IMR-90 (cell line): ENCODE data around the gene SPP2. TPM values are rescaled to one million over a fixed set of nuclear protein-coding genes. Genes with fewer than 3 reads are reported as not detected.

Source experiments
- ATAC-seq: fragments of 200-7000 bp; cut with Tn5 transposase; 2 replicates; pipeline ENCODE4 v1.9.1; 2020; ENCODE audit warnings: low read depth, mild to moderate bottlenecking, moderate library complexity
- BruUV-seq: library from RNA; stranded (reverse); fragments of 400-500 nt; replicated peaks from 2 replicates; lab custom pipeline; 2021; lab: Mats Ljungman, UMichigan
- CTCF ChIA-PET: fragments of 300-600 bp; formaldehyde crosslinking; extraction: SDS; loops from one replicate; lab custom pipeline; 2021; ENCODE audit warnings: antibody characterized with exemption; lab: Yijun Ruan, JAX
- POLR2A ChIA-PET: fragments of 300-600 bp; sonication (Branson Sonifier 250); formaldehyde crosslinking; loops from one replicate; lab custom pipeline; 2022; ENCODE audit warnings: antibody characterized with exemption; ENCODE audit not compliant: unreplicated experiment; lab: Charles Lee
- DNase-seq: peaks from one replicate; pipeline ENCODE4 v3.0.0; 2013
- H2AFZ ChIP-seq: replicated peaks from 2 replicates; pipeline ENCODE3; 2013; ENCODE audit warnings: low read length, mild to moderate bottlenecking; ENCODE audit not compliant: poor library complexity
- H2AK5ac ChIP-seq: 2 replicates; pipeline ENCODE4 v1.6.1; 2013; ENCODE audit warnings: low read depth, low read length, inconsistent platforms
- H2AK9ac ChIP-seq: replicated peaks from 2 replicates; pipeline ENCODE3; 2013; ENCODE audit warnings: mild to moderate bottlenecking, low read depth, low read length, moderate library complexity; ENCODE audit not compliant: poor library complexity
- H2BK120ac ChIP-seq: 2 replicates; pipeline ENCODE4 v1.6.1; 2013; ENCODE audit warnings: low read depth, low read length, inconsistent platforms
- H2BK15ac ChIP-seq: 3 replicates; pipeline ENCODE4 v1.6.1; 2013; ENCODE audit warnings: low read depth, low read length, inconsistent platforms
- H2BK20ac ChIP-seq: 2 replicates; pipeline ENCODE4 v1.6.1; 2013; ENCODE audit warnings: low read depth, mild to moderate bottlenecking, inconsistent platforms, low read length, moderate library complexity
- H2BK5ac ChIP-seq: 2 replicates; pipeline ENCODE4 v1.6.1; 2013; ENCODE audit warnings: mild to moderate bottlenecking, low read depth, low read length, inconsistent platforms; ENCODE audit not compliant: poor library complexity, severe bottlenecking
- H3K14ac ChIP-seq: replicated peaks from 2 replicates; pipeline ENCODE4 v1.6.1; 2013; ENCODE audit warnings: low read depth, low read length, inconsistent platforms
- H3K18ac ChIP-seq: 2 replicates; pipeline ENCODE4 v1.6.1; 2013; ENCODE audit warnings: low read depth, low read length, control low read depth
- H3K23ac ChIP-seq: 2 replicates; pipeline ENCODE4 v1.6.1; 2013; ENCODE audit warnings: low read depth, low read length, inconsistent platforms
- H3K27ac ChIP-seq: 2 replicates; pipeline ENCODE4 v1.5.1; 2013; ENCODE audit warnings: mild to moderate bottlenecking, control low read depth, low read length; ENCODE audit not compliant: insufficient read depth
- H3K27me3 ChIP-seq: 2 replicates; pipeline ENCODE4 v1.6.1; 2013; ENCODE audit warnings: low read length; ENCODE audit not compliant: control insufficient read depth, insufficient read depth
- H3K36me3 ChIP-seq: 2 replicates; pipeline ENCODE4 v1.6.1; 2013; ENCODE audit warnings: low read length, mixed read lengths; ENCODE audit not compliant: control insufficient read depth, insufficient read depth
- H3K4ac ChIP-seq: 2 replicates; pipeline ENCODE4 v1.6.1; 2013; ENCODE audit warnings: low read depth, low read length, inconsistent platforms
- H3K4me1 ChIP-seq: 2 replicates; pipeline ENCODE4 v1.6.1; 2013; ENCODE audit warnings: low read length, mixed read lengths; ENCODE audit not compliant: control insufficient read depth, insufficient read depth
- H3K4me2 ChIP-seq: 2 replicates; pipeline ENCODE4 v1.6.1; 2013; ENCODE audit warnings: low read depth, mild to moderate bottlenecking, control low read depth, low read length, moderate library complexity
- H3K4me3 ChIP-seq: 2 replicates; pipeline ENCODE4 v1.5.1; 2013; ENCODE audit warnings: low read depth, mild to moderate bottlenecking, control low read depth, low read length, moderate library complexity; ENCODE audit not compliant: insufficient read depth
- H3K56ac ChIP-seq: 2 replicates; pipeline ENCODE4 v1.6.1; 2013; ENCODE audit warnings: low read length, inconsistent platforms; ENCODE audit not compliant: insufficient read depth; ENCODE audit errors: extremely low read depth
- H3K79me1 ChIP-seq, 2 experiments: 2 replicates each; pipeline ENCODE4 v1.6.1; 2013; ENCODE audit warnings: low read length in 2 of 2, inconsistent platforms in 1 of 2, low read depth in 1 of 2
- H3K9ac ChIP-seq: 2 replicates; pipeline ENCODE4 v1.6.1; 2013; ENCODE audit warnings: low read depth, low read length, control low read depth
- H3K9me1 ChIP-seq: 2 replicates; pipeline ENCODE4 v1.6.1; 2013; ENCODE audit warnings: low read length, inconsistent platforms; ENCODE audit not compliant: insufficient read depth
- H3K9me3 ChIP-seq: 2 replicates; pipeline ENCODE4 v1.6.1; 2013; ENCODE audit warnings: low read length; ENCODE audit not compliant: control insufficient read depth, insufficient read depth
- H4K20me1 ChIP-seq: 2 replicates; pipeline ENCODE4 v1.6.1; 2013; ENCODE audit warnings: low read length, inconsistent platforms; ENCODE audit not compliant: insufficient read depth
- H4K5ac ChIP-seq: 2 replicates; pipeline ENCODE4 v1.6.1; 2013; ENCODE audit warnings: mild to moderate bottlenecking, low read depth, low read length, control low read depth
- H4K8ac ChIP-seq, 2 experiments: 2 replicates each; pipeline ENCODE4 v1.6.1; 2013; ENCODE audit warnings: low read depth in 2 of 2, low read length in 2 of 2, control low read depth in 1 of 2, inconsistent platforms in 1 of 2
- H4K91ac ChIP-seq: 2 replicates; pipeline ENCODE4 v1.6.1; 2013; ENCODE audit warnings: low read depth, low read length, inconsistent platforms; ENCODE audit not compliant: insufficient read depth
- CEBPB ChIP-seq: IDR thresholded peaks from 2 replicates; pipeline ENCODE4 v1.6.1; 2012; ENCODE audit warnings: low read depth, low read length, improper control_type of control experiment
- CHD1 ChIP-seq: IDR thresholded peaks from 2 replicates; pipeline ENCODE4 v1.6.1; 2012; ENCODE audit warnings: low read depth, low read length, improper control_type of control experiment
- MXI1 ChIP-seq: IDR thresholded peaks from 2 replicates; pipeline ENCODE4 v1.6.1; 2012; ENCODE audit warnings: low read depth, mild to moderate bottlenecking, low read length, moderate library complexity, borderline replicate concordance
- WGBS, 2 experiments: methylation state at CpG; one replicate each; pipeline versions ENCODE4 v1.1.5 to v1.1.7; 2013; ENCODE audit warnings: missing lambda C conversion rate in 2 of 2; ENCODE audit not compliant: insufficient read length in 1 of 2; ENCODE audit errors: extremely low coverage in 2 of 2; 5-methylcytosine and 5-hydroxymethylcytosine counted together
- dilution Hi-C: fragments of 300-500 bp; cut with HindIII; formaldehyde crosslinking; loops from one replicate; pipeline ENCODE4 v1.14.3; 2018; ENCODE audit warnings: low sequenced_read_pairs; ENCODE audit not compliant: unreplicated experiment
- in situ Hi-C: fragments of 300-500 bp; cut with MboI; formaldehyde crosslinking; loops from 3 replicates; pipeline ENCODE4 v1.14.3; 2019; ENCODE audit warnings: low sequenced_read_pairs, inconsistent platforms, mixed read lengths
- intact Hi-C: fragments of 100-400 bp; cut with micrococcal nuclease; formaldehyde crosslinking; loops from 2 replicates; pipeline ENCODE4 v1.10.0; 2022
- polyA plus RNA-seq, 3 experiments: library from polyadenylated mRNA; depleted of rRNA; stranded (reverse); fragments of >200 nt; gene quantifications; 2 replicates each; pipeline ENCODE4 v1.2.3, GENCODE V29; 2012; ENCODE audit warnings: low replicate concordance in 1 of 3
- total RNA-seq: library from RNA; depleted of rRNA; stranded (reverse); fragments of >200 nt; gene quantifications from 2 replicates; pipeline ENCODE4 v1.2.3, GENCODE V29; 2012
- TF ChIP-seq, protein P1 (sequence below): fragments of 150-350 bp; IDR thresholded peaks from 2 replicates; pipeline ENCODE4 v1.6.1; 2016; ENCODE audit warnings: low read depth, mild to moderate bottlenecking, low read length, moderate library complexity, borderline replicate concordance
- TF ChIP-seq, protein P2 (sequence below): fragments of 150-350 bp; IDR thresholded peaks from 2 replicates; pipeline ENCODE4 v1.6.1; 2017; ENCODE audit warnings: mild to moderate bottlenecking, antibody characterized with exemption, low read length, low read depth

Gene SPP2
- total and polyA plus RNA-seq, 2 of the 4 experiments (the other 2 are of a cell fraction), result not detected

DNA sequence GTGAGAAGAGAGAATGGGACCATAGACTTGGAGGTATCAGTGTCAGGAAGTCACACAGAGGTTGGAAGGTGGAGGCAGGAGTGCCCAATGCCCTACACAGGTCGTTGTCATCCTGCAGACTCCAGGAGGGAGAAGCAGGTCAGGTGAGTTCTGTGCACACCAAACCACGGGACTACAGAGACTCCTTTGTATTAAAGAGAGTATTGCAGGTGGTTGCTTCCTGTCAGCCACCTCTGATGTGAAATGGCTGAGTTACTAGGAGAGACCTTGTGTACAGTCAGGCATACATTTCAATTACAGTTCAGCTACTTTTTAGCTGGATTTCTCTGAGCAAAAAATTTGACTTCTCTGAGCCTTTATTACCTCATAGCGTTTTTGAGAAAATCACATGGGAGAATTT, 51.6 kb downstream of the SPP2 start:
- H3K4ac ChIP-seq, result no peak overlapping the region
- no peaks in the 10 kb centered on the region for H3K9me3 ChIP-seq
- H3K14ac ChIP-seq, result no peak overlapping the region
- H3K23ac ChIP-seq, result no peak overlapping the region
- H3K4me1 ChIP-seq, result no peaks in the 10 kb centered on the region
- no peak overlapping the region for H3K4me2 ChIP-seq
- no peak for ATAC-seq
- no peak overlapping the region for H2AFZ ChIP-seq
- POLR2A ChIA-PET, result no interaction called here
- CTCF ChIA-PET, result no interaction called here
- no peak overlapping the region for H4K8ac ChIP-seq
- BruUV-seq, result no TSS peak
- dilution Hi-C loops, result no loop called here
- H2BK15ac ChIP-seq, result no peak overlapping the region
- no peaks in the 10 kb centered on the region for H3K79me1 ChIP-seq
- H3K18ac ChIP-seq, result no peak overlapping the region
- no peaks in the 10 kb centered on the region for H3K36me3 ChIP-seq
- no peak overlapping the region for H2AK5ac ChIP-seq
- no peak overlapping the region for H2BK5ac ChIP-seq
- H4K91ac ChIP-seq, result no peak overlapping the region
- H3K27me3 ChIP-seq, result peaks cover 19% of the 10 kb centered on the region
- H2AK9ac ChIP-seq, result no peak overlapping the region
- no peak overlapping the region for H3K27ac ChIP-seq
- in situ Hi-C loops, result no loop called here
- no peak overlapping the region for H2BK20ac ChIP-seq
- H3K4me3 ChIP-seq, result no peak overlapping the region
- no peak overlapping the region for H3K9ac ChIP-seq
- WGBS, 2 experiments, result no CpG with 5 or more reads among the region's 3 CpGs
- no peak overlapping the region for H4K5ac ChIP-seq
- TF ChIP-seq, protein P1, sequence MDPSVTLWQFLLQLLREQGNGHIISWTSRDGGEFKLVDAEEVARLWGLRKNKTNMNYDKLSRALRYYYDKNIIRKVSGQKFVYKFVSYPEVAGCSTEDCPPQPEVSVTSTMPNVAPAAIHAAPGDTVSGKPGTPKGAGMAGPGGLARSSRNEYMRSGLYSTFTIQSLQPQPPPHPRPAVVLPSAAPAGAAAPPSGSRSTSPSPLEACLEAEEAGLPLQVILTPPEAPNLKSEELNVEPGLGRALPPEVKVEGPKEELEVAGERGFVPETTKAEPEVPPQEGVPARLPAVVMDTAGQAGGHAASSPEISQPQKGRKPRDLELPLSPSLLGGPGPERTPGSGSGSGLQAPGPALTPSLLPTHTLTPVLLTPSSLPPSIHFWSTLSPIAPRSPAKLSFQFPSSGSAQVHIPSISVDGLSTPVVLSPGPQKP, result no peak
- TF ChIP-seq CEBPB, result no peak
- no peak for TF ChIP-seq CHD1
- no peak for TF ChIP-seq MXI1
- TF ChIP-seq, protein P2, sequence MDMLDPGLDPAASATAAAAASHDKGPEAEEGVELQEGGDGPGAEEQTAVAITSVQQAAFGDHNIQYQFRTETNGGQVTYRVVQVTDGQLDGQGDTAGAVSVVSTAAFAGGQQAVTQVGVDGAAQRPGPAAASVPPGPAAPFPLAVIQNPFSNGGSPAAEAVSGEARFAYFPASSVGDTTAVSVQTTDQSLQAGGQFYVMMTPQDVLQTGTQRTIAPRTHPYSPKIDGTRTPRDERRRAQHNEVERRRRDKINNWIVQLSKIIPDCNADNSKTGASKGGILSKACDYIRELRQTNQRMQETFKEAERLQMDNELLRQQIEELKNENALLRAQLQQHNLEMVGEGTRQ, result no peak
- no peaks in the 10 kb centered on the region for H4K20me1 ChIP-seq
- intact Hi-C loops, result no loop called here
- H3K56ac ChIP-seq, result no peak overlapping the region
- DNase-seq, result no peak
- no peaks in the 10 kb centered on the region for H3K9me1 ChIP-seq
- H2BK120ac ChIP-seq, result no peak overlapping the region
